CD4-positive, alpha-beta T cell treated with Interleukin-12 subunit alpha and Interleukin-12 subunit beta, for 1 hour (primary cell): ENCODE measurements around the gene AREG.
"Not testable (repeated sequence)": the region's sequence is repeated elsewhere in the genome, so short reads cannot be mapped to it uniquely, and the experiment has no call there.

Experiments used
- DNase-seq: peaks from one replicate; pipeline ENCODE4 v3.0.0-alpha.2; 2020

AREG gene

GRCh38 chr4:74444891-74445642, at the start of gene AREG:
TSS of gene AREG (plus strand) at chr4:74445136. CDS start at chr4:74445346, 210 bp downstream.
- DNase-seq = peak; percentile 92

- no peak for DNase-seq
Measured at GRCh38 chr4:74395633-74396032, 49.3 kb upstream of the AREG start.

GRCh38 chr4:74397748-74398426, 47.0 kb upstream of the AREG start:
- peak; percentile 17 for DNase-seq

- not testable (repeated sequence) for DNase-seq
Measured at GRCh38 chr4:74398894-74399589, 45.9 kb upstream of the AREG start.

GRCh38 chr4:74400395-74400794, 44.5 kb upstream of the AREG start:
- no peak for DNase-seq

- no peak for DNase-seq
Measured at GRCh38 chr4:74402692-74403456, 42.1 kb upstream of the AREG start.

GRCh38 chr4:74407891-74408290, 37.0 kb upstream of the AREG start:
- no peak for DNase-seq

GRCh38 chr4:74408639-74409038, 36.3 kb upstream of the AREG start:
- DNase-seq = no peak

- DNase-seq = no peak
Measured at GRCh38 chr4:74410272-74410671, 34.7 kb upstream of the AREG start.

- DNase-seq = no peak
Measured at GRCh38 chr4:74412225-74412624, 32.7 kb upstream of the AREG start.

- DNase-seq = no peak
Measured at GRCh38 chr4:74413265-74413664, 31.7 kb upstream of the AREG start.

- no peak for DNase-seq
Measured at GRCh38 chr4:74414149-74414809, 30.7 kb upstream of the AREG start.

GRCh38 chr4:74415602-74416300, 29.2 kb upstream of the AREG start:
- DNase-seq = no peak

- DNase-seq = no peak
Measured at GRCh38 chr4:74418063-74418670, 26.8 kb upstream of the AREG start.

GRCh38 chr4:74420863-74421262, 24.1 kb upstream of the AREG start:
- no peak for DNase-seq

- DNase-seq = no peak
Measured at GRCh38 chr4:74423104-74423503, 21.8 kb upstream of the AREG start.

GRCh38 chr4:74424111-74424510, 20.8 kb upstream of the AREG start:
- DNase-seq = no peak

GRCh38 chr4:74426101-74426500, 18.8 kb upstream of the AREG start:
- DNase-seq = no peak

GRCh38 chr4:74428276-74428675, 16.7 kb upstream of the AREG start:
- DNase-seq = no peak

- DNase-seq = no peak
Measured at GRCh38 chr4:74431113-74431826, 13.7 kb upstream of the AREG start.

- DNase-seq = no peak
Measured at GRCh38 chr4:74433043-74433442, 11.9 kb upstream of the AREG start.
